WERI-Rb-1 (cell line): ENCODE data around the gene PITX3.
"Not testable (repeated sequence)": the region's sequence is repeated elsewhere in the genome, so short reads cannot be mapped to it uniquely, and the experiment has no call there.

ENCODE experiments used
- DNase-seq: peaks from one replicate; pipeline ENCODE4 v3.0.0-alpha.2; 2020
- H3K27ac ChIP-seq: fragments of 250-450 bp; sonication (Bioruptor Pico); 2 replicates; pipeline ENCODE4 v1.5.1; 2020; ENCODE audit warnings: mild to moderate bottlenecking, moderate library complexity
- H3K27me3 ChIP-seq: fragments of 250-450 bp; sonication (Bioruptor Pico); 2 replicates; pipeline ENCODE4 v1.5.1; 2021; ENCODE audit warnings: mild to moderate bottlenecking, low read depth, moderate library complexity; ENCODE audit not compliant: insufficient read depth, severe bottlenecking
- H3K36me3 ChIP-seq: fragments of 250-450 bp; sonication (Bioruptor Pico); 2 replicates; pipeline ENCODE4 v1.5.1; 2020; ENCODE audit warnings: mild to moderate bottlenecking, moderate library complexity
- H3K4me3 ChIP-seq: 2 replicates; pipeline ENCODE4 v1.5.1; 2011; ENCODE audit warnings: low read depth, mild to moderate bottlenecking, control low read depth, low read length
- H3K9me3 ChIP-seq: fragments of 250-450 bp; sonication (Bioruptor Pico); 2 replicates; pipeline ENCODE4 v1.5.1; 2021; ENCODE audit warnings: mild to moderate bottlenecking, moderate library complexity; ENCODE audit not compliant: severe bottlenecking
- CTCF ChIP-seq: IDR thresholded peaks from 2 replicates; pipeline ENCODE4 v1.5.1; 2011; ENCODE audit warnings: low read depth, mild to moderate bottlenecking, control low read depth, inconsistent platforms, low read length

Gene PITX3

GRCh38 chr10:102226542-102226870 is 14.8 kb downstream of the PITX3 start:
- TF ChIP-seq CTCF, result no peak
- DNase-seq, result no peak
- Histone ChIP-seq H3K9me3 (no peaks in the 10 kb centered on the region), H3K27ac (no peak overlapping the region), H3K27me3 (no peaks in the 10 kb centered on the region), H3K36me3 (no peaks in the 10 kb centered on the region), H3K4me3 (no peak overlapping the region)

GRCh38 chr10:102225646-102226541 is 15.4 kb downstream of the PITX3 start, which contains the start of gene ELOVL3:
Gene ELOVL3, plus strand, starts transcription at chr10:102226299. Its CDS starts 250 bp downstream, at chr10:102226549.
- no peak for DNase-seq
- H3K27me3 ChIP-seq, result no peaks in the 10 kb centered on the region
- H3K9me3 ChIP-seq, result no peaks in the 10 kb centered on the region
- no peak within 1 kb of the TSS for H3K27ac ChIP-seq
- TF ChIP-seq CTCF, result no peak
- H3K36me3 ChIP-seq, result no peaks in the 10 kb centered on the region
- H3K4me3 ChIP-seq, result no peak within 1 kb of the TSS

GRCh38 chr10:102222797-102223196 is 18.5 kb downstream of the PITX3 start:
- no peaks in the 10 kb centered on the region for H3K9me3 ChIP-seq
- H3K27me3 ChIP-seq, result no peaks in the 10 kb centered on the region
- DNase-seq, result no peak
- no peak for TF ChIP-seq CTCF
- no peaks in the 10 kb centered on the region for H3K36me3 ChIP-seq
- no peak overlapping the region for H3K4me3 ChIP-seq
- H3K27ac ChIP-seq, result no peak overlapping the region

- H3K9me3 ChIP-seq, result no peaks in the 10 kb centered on the region
- no peak overlapping the region for H3K27ac ChIP-seq
- TF ChIP-seq CTCF, result no peak
- DNase-seq, result no peak
- no peaks in the 10 kb centered on the region for H3K36me3 ChIP-seq
- H3K4me3 ChIP-seq, result no peak overlapping the region
- H3K27me3 ChIP-seq, result no peaks in the 10 kb centered on the region
These were observed 20.7 kb downstream of the PITX3 start for GRCh38 chr10:102220612-102221011.

GRCh38 chr10:102219370-102219769 is 21.9 kb downstream of the PITX3 start:
- Histone ChIP-seq H3K36me3 (no peaks in the 10 kb centered on the region), H3K4me3 (no peak overlapping the region), H3K27me3 (no peaks in the 10 kb centered on the region), H3K9me3 (no peaks in the 10 kb centered on the region), H3K27ac (no peak overlapping the region)
- no peak for TF ChIP-seq CTCF
- DNase-seq, result no peak

GRCh38 chr10:102213599-102213998 is 27.7 kb downstream of the PITX3 start:
- not testable (repeated sequence) for H3K27me3 ChIP-seq, DNase-seq, H3K27ac ChIP-seq, H3K9me3 ChIP-seq, H3K36me3 ChIP-seq, H3K4me3 ChIP-seq
